Putamen (tissue), 1 donor: ENCODE measurements around the gene PCDH12.
"Not testable (repeated sequence)": the region's sequence is repeated elsewhere in the genome, so short reads cannot be mapped to it uniquely, and the experiment has no call there.

ENCODE experiments used
- DNase-seq: peaks from one replicate; pipeline ENCODE4 v3.0.0-alpha.2; 2016; ENCODE audit warnings: low spot score

PCDH12 gene

GRCh38 chr5:141935538-141935937 lies 22.5 kb downstream of the PCDH12 start:
- DNase-seq: no peak

- DNase-seq: no peak
Observed at GRCh38 chr5:141934099-141934844, 23.7 kb downstream of the PCDH12 start.

DNA sequence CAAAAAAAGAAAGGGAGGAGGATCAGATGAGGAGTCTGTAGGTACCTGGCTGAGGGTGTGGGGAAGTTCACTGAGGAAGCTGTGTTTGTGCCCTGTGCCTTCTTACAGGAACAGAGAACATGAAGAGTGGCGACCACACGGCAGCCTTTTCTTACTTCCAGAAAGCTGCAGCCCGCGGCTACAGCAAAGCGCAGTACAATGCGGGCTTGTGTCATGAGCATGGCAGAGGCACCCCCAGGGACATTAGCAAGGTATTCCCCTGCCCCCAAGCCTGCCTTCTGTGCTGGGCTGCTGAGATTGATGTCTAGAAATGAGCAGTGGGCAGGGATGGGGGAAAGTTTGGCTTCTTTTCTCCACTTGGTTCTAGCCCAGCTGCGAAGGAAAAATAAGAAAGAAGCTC lies 24.9 kb downstream of the PCDH12 start:
- no peak for DNase-seq

DNA sequence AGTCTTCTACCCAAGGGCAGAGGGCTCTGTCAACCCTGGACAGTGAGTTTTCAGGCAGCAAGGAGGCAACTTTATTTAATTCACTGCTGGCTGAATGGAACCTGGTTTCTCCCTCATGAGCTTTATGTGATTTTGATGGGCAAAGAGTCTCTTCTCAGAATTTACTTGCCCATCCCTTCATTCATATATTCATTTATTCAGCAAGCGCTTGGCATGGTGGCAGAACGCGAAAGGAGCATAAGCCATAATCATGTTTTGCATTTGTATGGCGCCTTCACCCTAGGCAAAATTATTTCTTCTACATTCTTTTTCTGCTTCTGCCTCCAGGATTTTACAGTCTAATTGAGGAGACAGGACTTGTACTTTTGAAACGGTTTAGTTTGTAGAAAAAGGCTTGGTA lies 26.3 kb downstream of the PCDH12 start:
- DNase-seq: no peak

- DNase-seq: no peak
Observed at GRCh38 chr5:141929398-141930058, 28.5 kb downstream of the PCDH12 start.

DNA sequence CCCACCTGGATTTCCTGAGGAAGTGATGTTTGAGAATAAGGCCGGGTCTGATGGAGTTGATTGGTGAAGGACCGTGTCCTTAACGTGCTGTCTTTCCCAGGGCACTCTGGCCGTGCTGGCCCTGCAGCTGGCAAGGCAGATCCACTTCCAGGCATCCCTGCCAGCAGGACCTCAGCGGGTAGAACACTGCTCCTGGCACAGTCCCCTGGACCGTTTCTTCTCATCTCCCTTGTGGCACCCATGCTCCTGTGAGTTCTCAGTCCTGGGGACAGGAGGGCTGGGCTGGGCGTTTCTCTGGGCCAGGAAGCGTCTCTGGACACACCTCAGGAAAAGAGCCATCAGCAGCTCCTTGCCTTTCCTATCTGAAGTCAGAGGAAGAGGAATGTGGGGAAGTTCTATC lies 30.0 kb downstream of the PCDH12 start:
- DNase-seq: no peak

GRCh38 chr5:141926434-141926833 lies 31.6 kb downstream of the PCDH12 start:
- DNase-seq: no peak

DNA sequence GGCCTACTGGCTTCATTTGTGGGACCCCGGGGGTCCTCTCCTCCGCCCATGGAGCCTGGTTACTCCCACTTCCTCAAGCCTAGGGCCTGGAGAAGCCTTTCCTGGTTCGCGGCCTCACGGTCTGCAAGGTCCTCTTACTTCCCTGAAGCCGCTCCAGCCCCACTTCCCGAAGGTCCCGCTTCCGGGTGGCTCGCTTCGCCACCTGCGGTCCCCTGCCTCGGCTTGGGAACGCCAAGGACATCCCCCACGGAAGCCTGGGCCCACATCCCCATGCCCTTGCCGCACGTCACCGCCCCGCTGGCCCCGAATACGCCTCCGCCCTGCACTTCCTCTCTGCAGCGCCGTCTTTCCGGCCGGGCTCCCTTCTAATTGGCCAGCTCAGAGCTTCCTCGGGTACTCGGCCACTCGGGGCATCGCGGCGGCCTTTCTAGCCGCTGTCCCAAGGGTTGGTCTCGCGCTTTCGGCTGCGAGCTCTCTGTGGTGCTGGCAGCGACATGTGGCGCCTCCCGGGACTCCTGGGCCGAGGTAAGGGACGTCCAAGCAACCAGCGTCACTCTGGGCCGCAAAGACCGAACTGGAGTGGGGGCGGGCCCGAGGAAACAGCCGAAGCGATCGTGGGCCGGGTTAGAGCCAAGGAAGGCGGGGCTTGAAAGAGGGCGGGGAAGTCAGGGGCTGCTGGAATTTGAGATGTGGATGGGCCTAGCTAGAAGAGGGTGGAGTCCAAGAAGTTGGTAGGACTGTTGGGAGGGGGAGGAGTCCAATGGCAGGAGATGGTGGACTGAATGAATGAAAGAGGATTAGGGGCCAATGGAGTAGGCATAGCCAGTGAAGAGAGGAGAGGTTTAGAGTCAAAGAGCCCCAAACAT lies 34.3 kb downstream of the PCDH12 start, which contains the start of gene DELE1:
TSS of gene DELE1 (plus strand) at position 424 of the 866 bp plus-strand sequence. CDS start at position 495, 71 bp downstream.
- DNase-seq: peak; percentile 91

GRCh38 chr5:141922827-141923447 lies 35.1 kb downstream of the PCDH12 start:
- DNase-seq: not testable (repeated sequence)

DNA sequence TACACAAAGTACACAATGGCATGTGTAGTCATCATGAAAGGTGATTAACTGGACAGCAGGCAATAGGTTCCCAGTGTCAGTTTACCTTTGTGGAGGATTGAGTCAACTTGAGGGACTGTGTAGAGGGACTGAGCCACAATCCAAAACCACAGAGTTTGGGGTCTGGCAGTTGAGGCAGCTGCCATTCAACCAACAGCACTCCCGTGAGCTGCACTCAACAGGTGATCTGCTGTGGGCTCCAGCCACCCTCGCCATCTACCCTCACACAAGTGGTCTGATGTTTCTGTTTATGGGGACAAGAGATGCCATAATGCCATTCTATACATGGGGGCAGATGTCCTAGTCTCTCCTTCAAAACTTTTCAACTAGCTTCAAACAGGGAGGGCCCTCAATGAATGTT lies 37.2 kb downstream of the PCDH12 start:
- DNase-seq: no peak

- DNase-seq: no peak
Observed at GRCh38 chr5:141919218-141920119, 38.5 kb downstream of the PCDH12 start.

DNA sequence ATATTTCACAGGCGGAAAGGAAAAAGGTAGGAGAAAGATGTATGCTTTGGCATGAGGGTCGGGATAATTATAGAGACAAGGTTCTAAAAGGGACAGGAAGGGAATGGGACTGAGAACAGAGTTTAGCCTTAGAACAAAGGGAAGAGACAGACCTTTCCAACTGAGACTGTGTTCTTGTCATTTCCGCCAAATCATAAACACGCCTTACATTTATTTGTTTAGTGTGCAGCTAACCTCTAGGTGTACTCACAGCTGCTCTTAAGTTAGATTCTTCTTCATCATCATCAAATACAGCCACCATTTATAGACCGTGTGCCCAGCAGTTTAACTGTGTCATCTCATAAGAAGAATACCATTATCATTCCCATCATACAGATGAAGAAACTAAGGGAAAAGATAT lies 40.2 kb downstream of the PCDH12 start:
- no peak for DNase-seq

- no peak for DNase-seq
Observed at GRCh38 chr5:141916522-141916921, 41.5 kb downstream of the PCDH12 start.

DNA sequence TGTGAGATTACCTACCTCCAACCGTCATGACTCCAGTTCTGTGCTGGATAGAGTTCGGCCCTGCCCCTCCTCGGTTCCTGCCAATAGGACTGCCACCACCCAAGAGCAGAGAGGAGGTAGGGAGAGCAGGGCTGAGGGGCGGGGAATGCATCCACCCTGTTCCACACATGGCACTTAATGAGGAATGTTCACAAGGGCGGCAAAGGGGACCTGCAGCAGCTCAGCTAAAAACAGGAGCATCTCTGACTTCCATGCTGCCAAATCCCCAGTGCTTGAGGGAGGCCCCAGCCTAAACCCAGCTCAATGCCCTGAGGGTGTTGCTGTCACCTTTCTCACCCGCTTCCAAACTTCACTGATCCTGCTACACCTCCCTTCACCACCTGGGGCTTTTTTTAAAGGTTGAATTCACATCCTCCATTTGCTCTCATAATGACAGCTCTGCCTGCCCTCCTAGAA lies 42.1 kb downstream of the PCDH12 start:
- DNase-seq: no peak

GRCh38 chr5:141914797-141915196 lies 43.2 kb downstream of the PCDH12 start:
- no peak for DNase-seq

GRCh38 chr5:141914199-141914743 lies 43.7 kb downstream of the PCDH12 start:
- DNase-seq: peak; percentile 47

GRCh38 chr5:141913560-141914198 lies 44.3 kb downstream of the PCDH12 start:
- DNase-seq: peak; percentile 39

DNA sequence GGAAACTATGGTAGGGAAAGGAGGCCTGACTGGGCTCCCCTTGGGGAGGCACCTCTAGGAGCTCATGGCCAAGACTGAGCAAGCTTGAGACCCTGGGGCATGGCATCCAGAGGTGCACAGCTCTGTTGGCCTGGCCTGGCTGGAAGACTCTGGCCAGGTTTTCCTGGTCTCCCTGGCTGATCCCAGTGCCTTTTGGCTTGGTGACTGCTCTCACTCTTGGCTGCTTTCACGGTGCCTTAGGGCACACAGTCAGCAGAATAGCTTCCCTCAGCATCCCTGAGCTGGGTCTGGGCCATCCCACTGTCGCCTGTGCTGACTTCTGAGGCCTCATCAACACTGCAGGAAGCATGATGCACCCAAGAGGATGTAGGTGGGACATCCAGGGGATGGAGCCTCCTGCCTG lies 47.7 kb downstream of the PCDH12 start:
- no peak for DNase-seq

DNA sequence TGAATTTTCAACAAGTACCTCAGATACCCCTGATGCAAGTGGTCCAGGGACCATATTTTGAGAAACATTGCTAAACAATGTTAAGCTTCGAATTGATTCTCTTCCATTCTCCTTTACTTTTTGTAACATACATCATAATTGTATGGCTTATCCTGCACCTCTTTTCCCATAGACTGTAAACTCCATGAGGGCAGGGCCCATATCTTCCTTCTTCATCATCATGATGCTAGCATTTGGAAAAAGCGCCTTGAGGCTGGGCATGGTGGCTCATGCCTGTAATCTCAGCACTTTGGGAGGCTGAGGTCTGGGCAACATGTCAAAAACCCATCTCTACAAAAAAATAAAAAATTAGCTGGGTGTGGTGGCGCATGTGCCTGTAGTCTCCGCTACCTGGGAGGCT lies 48.8 kb downstream of the PCDH12 start:
- DNase-seq: no peak

DNA sequence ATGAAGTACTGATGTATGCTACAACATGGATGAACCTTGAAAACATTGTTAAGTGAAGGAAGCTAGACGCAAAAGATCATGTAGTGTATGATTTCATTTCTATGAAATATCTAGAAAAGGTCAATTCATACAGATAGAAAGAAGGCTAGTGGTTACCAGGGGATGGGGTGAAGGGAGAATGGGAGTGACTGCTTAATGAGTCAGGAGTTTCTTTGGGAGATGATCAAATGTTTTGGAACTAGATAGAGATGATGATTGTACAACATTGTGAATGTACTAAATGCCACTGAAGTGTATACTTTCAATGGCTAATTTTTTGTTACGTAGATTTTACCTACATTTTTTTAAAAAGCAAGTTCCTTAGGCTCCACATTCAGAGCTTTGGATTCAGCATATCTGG lies 49.2 kb downstream of the PCDH12 start:
- no peak for DNase-seq
